Right atrium auricular region (tissue), 2 donors: ENCODE data around the gene M1AP. TPM values are rescaled to one million over a fixed set of nuclear protein-coding genes. Genes with fewer than 3 reads are reported as not detected.

Experiments
- DNase-seq: peaks from one replicate; pipeline ENCODE4 v3.0.0-alpha.2; 2019; ENCODE audit warnings: low spot score
- H3K27ac ChIP-seq, 2 donors: fragments of 200-600 bp; sonication (generic); 1 replicate in 1 of 2; 2 replicates in 1 of 2; pipeline ENCODE4 v1.5.1; 2016 to 2019
- H3K27me3 ChIP-seq, 2 donors: fragments of 200-600 bp; sonication (generic); one replicate each; pipeline versions ENCODE4 v1.5.1 to v1.6.0; 2017 to 2019
- H3K36me3 ChIP-seq: fragments of 200-600 bp; sonication (generic); one replicate; pipeline ENCODE4 v1.5.1; 2016
- H3K4me1 ChIP-seq, 2 donors: fragments of 200-600 bp; sonication (generic); one replicate each; pipeline versions ENCODE4 v1.5.1 to v1.6.0; 2017 to 2019
- H3K4me3 ChIP-seq, 2 donors: fragments of 200-600 bp; sonication (generic); 1 replicate in 1 of 2; 2 replicates in 1 of 2; pipeline ENCODE4 v1.5.1; 2017 to 2019; ENCODE audit warnings: mild to moderate bottlenecking in 1 of 2, moderate library complexity in 1 of 2
- H3K9me3 ChIP-seq, 2 donors: fragments of 200-600 bp; sonication (generic); one replicate each; pipeline ENCODE4 v1.5.1; 2019
- total RNA-seq, 2 donors: library from RNA; depleted of rRNA; stranded (reverse); fragments of >200 nt; gene quantifications; one replicate each; pipeline ENCODE4 v1.1.0, GENCODE V29; 2016
- TF ChIP-seq, protein P1 (sequence below), 2 donors: fragments of 200-600 bp; sonication (generic); IDR thresholded peaks; one replicate each; pipeline ENCODE4 v1.5.1; 2019; ENCODE audit warnings: antibody characterized with exemption in 2 of 2

M1AP gene
- total RNA-seq, 2 donors from 2014 or later: 10.3 TPM; not detected in 1

DNA sequence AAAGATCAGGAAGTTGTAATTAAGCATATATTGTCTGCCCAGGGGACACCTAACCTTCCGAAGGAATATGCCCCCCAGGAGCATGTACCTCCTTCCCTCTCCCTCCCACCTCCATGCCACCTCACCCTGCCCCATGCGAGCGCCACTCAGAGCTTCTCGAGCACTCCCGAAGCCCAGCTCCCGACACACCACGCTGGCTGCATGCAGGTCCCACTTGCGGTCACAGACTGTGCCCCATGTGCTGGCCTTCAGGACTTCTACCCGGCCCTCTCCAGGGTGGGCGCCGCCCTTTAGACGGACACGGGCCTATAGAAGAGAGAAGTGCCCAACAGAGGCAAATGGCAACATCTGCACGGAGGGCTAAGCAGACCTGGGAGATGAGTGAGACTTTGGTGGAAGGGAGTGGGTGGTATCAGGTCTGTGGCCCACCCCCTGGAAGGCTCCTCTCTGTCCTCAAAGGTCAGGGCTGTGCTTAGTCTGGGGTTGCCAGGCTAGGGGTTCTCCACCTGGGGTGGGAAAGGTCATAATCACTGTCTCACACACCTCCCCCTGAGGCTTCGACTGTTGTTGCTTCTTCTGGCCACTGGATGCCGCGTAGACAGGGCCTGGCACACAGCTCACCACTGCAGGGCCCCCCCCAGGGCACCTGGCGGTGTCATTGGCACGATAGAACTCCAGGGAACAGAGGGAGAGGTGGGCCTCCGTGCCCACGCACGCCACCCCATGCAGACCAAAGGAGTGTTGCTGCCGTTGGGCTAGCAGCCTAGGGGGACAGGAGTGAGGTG is 111.8 kb downstream of the M1AP start:
- peaks cover 15% of the 10 kb centered on the region for H3K36me3 ChIP-seq
- peaks cover 0 to 7% of the 10 kb centered on the region in 2 donors for H3K4me1 ChIP-seq
- DNase-seq: no peak
- H3K27ac ChIP-seq: no peak overlapping the region
- H3K4me3 ChIP-seq: no peak overlapping the region
- TF ChIP-seq, protein P1, sequence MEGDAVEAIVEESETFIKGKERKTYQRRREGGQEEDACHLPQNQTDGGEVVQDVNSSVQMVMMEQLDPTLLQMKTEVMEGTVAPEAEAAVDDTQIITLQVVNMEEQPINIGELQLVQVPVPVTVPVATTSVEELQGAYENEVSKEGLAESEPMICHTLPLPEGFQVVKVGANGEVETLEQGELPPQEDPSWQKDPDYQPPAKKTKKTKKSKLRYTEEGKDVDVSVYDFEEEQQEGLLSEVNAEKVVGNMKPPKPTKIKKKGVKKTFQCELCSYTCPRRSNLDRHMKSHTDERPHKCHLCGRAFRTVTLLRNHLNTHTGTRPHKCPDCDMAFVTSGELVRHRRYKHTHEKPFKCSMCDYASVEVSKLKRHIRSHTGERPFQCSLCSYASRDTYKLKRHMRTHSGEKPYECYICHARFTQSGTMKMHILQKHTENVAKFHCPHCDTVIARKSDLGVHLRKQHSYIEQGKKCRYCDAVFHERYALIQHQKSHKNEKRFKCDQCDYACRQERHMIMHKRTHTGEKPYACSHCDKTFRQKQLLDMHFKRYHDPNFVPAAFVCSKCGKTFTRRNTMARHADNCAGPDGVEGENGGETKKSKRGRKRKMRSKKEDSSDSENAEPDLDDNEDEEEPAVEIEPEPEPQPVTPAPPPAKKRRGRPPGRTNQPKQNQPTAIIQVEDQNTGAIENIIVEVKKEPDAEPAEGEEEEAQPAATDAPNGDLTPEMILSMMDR (IDR thresholded peaks at IDR 0.05): no peak
- no peaks in the 10 kb centered on the region for H3K9me3 ChIP-seq
- no peaks in the 10 kb centered on the region for H3K27me3 ChIP-seq

- no peaks in the 10 kb centered on the region for H3K27me3 ChIP-seq
- H3K36me3 ChIP-seq: peaks cover 15% of the 10 kb centered on the region
- H3K4me3 ChIP-seq: no peak overlapping the region
- peaks cover 0 to 15% of the 10 kb centered on the region in 2 donors for H3K4me1 ChIP-seq
- no peaks in the 10 kb centered on the region for H3K9me3 ChIP-seq
- TF ChIP-seq, protein P1 (IDR thresholded peaks at IDR 0.05): no peak
- DNase-seq: no peak
- H3K27ac ChIP-seq: no peak overlapping the region
Observed at GRCh38 chr2:74535440-74535965, 112.6 kb downstream of the M1AP start.

GRCh38 chr2:74534411-74534810 is 113.7 kb downstream of the M1AP start:
- TF ChIP-seq, protein P1 (IDR thresholded peaks at IDR 0.05): no peak

DNA sequence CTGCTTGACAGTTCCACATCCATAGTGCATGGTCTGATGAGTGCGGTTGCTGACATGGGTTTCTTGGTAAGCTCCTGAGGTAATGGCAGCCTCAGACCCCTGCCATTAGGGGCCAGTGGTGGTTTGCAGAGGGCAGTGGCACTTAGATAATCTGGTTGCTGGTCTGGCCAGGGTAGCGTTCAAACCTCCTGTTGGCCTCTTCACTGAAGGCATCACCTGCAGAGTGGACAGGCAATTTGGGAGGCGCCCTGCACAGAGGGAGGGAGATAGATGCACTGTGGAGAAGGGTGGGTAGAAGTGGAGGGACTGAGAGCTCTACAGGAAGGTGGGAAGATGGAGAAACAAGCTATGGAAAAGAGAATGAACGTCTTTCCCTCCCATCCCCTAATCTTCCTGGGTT is 114.7 kb downstream of the M1AP start:
- no peak overlapping the region for H3K4me3 ChIP-seq
- no peaks in the 10 kb centered on the region for H3K9me3 ChIP-seq
- DNase-seq: no peak
- H3K27ac ChIP-seq: no peak overlapping the region
- H3K36me3 ChIP-seq: peaks cover 15% of the 10 kb centered on the region
- no peaks in the 10 kb centered on the region for H3K27me3 ChIP-seq
- TF ChIP-seq, protein P1 (IDR thresholded peaks at IDR 0.05): no peak
- peaks cover 0 to 22% of the 10 kb centered on the region in 2 donors for H3K4me1 ChIP-seq

More at GRCh38 chr2:74534411-74534810, 113.7 kb downstream of the M1AP start:
- DNase-seq: no peak
- peaks cover 0 to 15% of the 10 kb centered on the region in 2 donors for H3K4me1 ChIP-seq
- H3K27me3 ChIP-seq: no peaks in the 10 kb centered on the region
- no peak overlapping the region for H3K27ac ChIP-seq
- no peak overlapping the region for H3K4me3 ChIP-seq
- H3K9me3 ChIP-seq: no peaks in the 10 kb centered on the region
- H3K36me3 ChIP-seq: peaks cover 15% of the 10 kb centered on the region

- H3K36me3 ChIP-seq: peaks cover 24% of the 10 kb centered on the region
- TF ChIP-seq, protein P1 (IDR thresholded peaks at IDR 0.05): no peak
Observed at GRCh38 chr2:74532222-74532621, 115.9 kb downstream of the M1AP start.

More at GRCh38 chr2:74532222-74532621, 115.9 kb downstream of the M1AP start:
- DNase-seq: no peak
- no peaks in the 10 kb centered on the region for H3K9me3 ChIP-seq
- H3K27me3 ChIP-seq: no peaks in the 10 kb centered on the region
- no peak overlapping the region for H3K27ac ChIP-seq
- no peak overlapping the region for H3K4me3 ChIP-seq
- H3K4me1 ChIP-seq: peaks cover 0 to 30% of the 10 kb centered on the region in 2 donors
